B cell (primary cell): ENCODE data around the gene QSER1.
"Not testable (repeated sequence)": the region's sequence is repeated elsewhere in the genome, so short reads cannot be mapped to it uniquely, and the experiment has no call there.

Source experiments
- CTCF ChIP-seq: fragments of 200-600 bp; IDR thresholded peaks from one replicate; pipeline ENCODE4 v1.8.0; 2022; ENCODE audit warnings: antibody characterized with exemption, mild to moderate bottlenecking
- EZH2 ChIP-seq: IDR thresholded peaks from 2 replicates; pipeline ENCODE4 v1.6.1; 2012; ENCODE audit warnings: borderline replicate concordance, low read depth, mild to moderate bottlenecking, moderate library complexity, low read length; ENCODE audit not compliant: insufficient read depth, poor library complexity, severe bottlenecking

GRCh38 chr11:33029218-33029617, 136.6 kb downstream of the QSER1 start:
- not testable (repeated sequence) for TF ChIP-seq EZH2, CTCF
